HG03521 (cell line): Measurements from ENCODE around the gene FOXO6.

Experiments used
- ATAC-seq: cut with Tn5 transposase; IDR thresholded peaks from one replicate; pipeline ENCODE4 v1.9.1; 2021; ENCODE audit warnings: mild to moderate bottlenecking, moderate library complexity; ENCODE audit not compliant: unreplicated experiment

Gene FOXO6

DNA sequence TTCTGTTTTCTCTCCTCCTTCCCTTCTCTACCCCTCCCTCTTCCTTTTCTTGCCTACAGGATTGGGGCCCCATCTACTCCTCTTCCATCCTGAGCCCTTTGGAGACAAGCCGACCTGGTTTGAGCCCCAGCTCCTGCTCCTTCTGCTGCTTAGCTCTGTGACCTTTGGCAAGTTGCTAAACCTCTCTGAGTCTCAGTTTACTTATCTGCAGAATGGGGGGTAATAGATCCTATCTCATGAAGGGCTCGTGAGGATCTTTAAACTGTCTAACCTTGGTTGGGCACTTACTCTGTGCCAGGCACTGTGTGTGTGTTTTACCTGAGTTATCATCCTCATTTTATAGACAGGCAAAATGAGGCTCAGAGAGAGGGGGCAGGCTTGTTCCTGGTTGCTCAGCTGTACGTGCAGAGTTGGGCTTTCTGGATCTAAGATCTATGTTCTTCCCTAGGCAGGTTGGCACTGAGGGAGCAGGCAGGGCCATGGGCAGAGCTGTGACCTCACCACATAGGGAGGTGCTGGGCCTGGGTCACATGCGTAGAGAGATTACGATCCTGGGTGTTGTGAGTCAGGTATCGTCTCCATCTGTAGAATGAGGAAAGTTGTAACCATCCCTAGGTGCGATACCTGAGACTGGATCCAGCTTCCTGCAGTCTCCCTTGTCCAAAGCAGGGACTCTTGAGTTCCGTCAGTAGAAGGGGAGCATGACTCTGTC, 58.5 kb downstream of the FOXO6 start:
- no peak for ATAC-seq

- no peak for ATAC-seq
Observed at GRCh38 chr1:41420351-41420750, 59.1 kb downstream of the FOXO6 start.

DNA sequence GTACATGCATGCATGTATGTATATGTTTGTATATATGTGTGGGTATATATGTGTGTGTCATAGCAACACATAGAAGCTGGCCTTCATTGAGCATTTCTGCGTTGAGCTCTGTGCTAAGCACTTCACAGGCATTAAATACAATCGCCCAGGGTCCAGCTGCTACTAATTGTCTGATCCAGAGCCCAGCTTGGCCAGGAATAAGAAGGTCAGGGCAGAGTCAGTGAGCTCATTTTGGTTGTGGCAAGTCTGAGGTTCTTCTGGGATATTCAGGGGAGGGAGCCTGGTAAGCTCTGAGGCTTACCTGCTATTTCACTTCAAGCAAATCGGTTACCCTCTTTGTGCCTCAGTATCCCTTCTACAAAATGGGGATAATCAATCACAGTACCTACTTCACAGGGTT, 59.6 kb downstream of the FOXO6 start:
- no peak for ATAC-seq

DNA sequence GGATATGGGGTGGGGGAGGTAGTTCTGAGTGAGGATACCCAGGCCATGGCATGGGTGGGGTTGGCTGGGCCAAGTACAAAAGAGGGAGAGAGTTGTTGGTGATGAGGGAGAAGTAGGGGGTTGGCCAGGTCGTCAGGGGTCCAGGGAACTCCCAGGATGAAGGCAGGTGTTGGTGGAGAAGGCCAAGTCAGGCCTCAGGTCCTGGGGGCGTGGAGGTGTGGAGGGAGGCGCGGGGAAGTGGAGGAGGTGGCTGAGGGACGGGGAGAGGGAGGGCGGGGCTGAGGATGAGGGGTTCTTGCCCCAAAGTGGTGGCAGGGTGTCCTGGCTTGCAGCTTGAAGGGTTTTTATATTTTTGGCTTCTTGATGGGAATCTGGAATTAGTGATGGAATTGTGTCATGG, 61.1 kb downstream of the FOXO6 start:
- no peak for ATAC-seq

DNA sequence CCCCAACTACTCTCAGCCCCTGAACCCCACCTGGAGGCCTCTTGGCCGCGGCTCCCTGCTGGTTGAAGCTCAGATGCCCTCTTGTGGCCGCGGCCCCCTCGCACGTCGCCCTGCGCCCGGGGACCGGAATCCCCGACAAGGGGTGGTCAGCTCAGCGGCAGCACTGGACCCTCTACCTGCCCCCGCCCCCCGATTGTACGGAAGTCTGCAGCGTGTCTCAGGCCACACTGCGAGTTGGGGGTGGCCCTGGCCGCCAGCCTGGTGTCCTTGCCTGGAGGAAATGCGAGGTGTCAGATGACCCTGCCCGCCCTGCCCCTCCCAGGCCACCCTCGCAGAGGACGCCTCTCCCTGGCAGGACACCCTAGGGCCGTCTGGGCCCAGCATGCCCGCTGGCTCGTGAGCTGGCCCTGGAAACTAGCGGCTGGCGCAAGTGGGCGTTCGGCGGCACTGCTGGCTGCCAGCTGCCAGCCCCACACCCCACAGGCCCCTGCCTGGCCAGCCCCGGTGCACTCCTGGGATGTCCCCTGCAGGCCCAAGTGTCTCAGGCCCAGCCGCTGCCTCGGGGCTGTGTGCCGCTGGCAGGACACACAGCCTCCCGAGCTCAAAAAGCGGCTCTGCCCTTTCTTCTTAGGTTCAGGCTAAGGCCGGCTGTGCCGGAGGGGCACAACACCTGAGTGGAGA, 62.4 kb downstream of the FOXO6 start:
- ATAC-seq, result no peak

DNA sequence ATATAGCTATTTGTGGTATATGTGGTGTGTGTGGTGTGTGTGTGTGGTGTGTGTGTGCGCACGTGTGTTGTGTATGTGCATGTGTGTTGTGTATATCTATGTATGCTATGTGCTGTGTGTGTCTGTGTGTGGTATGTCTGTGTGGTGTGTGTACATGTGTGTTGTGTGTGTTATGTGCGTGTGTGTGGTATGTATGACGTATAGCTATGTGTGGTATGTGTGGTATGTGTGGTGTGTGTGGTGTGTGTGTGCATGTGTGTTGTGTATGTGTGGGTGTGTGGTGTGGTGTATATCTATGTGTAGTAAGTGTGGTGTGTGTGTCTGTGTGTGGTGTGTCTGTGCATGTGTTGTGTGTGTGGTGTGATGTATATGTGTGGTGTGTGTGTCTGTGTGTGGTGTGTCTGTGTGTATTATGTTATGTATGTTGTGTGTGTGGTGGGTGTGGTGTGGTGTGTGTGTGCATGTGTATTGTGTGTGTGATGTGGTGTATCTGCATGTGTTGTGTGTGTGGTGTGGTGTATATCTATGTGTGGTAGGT, 63.4 kb downstream of the FOXO6 start:
- ATAC-seq, result no peak

GRCh38 chr1:41425369-41425768, 64.1 kb downstream of the FOXO6 start:
- ATAC-seq, result no peak

- ATAC-seq, result no peak
Observed at GRCh38 chr1:41426201-41426890, 65.1 kb downstream of the FOXO6 start.

GRCh38 chr1:41427122-41427913, 66.1 kb downstream of the FOXO6 start:
- ATAC-seq, result no peak

DNA sequence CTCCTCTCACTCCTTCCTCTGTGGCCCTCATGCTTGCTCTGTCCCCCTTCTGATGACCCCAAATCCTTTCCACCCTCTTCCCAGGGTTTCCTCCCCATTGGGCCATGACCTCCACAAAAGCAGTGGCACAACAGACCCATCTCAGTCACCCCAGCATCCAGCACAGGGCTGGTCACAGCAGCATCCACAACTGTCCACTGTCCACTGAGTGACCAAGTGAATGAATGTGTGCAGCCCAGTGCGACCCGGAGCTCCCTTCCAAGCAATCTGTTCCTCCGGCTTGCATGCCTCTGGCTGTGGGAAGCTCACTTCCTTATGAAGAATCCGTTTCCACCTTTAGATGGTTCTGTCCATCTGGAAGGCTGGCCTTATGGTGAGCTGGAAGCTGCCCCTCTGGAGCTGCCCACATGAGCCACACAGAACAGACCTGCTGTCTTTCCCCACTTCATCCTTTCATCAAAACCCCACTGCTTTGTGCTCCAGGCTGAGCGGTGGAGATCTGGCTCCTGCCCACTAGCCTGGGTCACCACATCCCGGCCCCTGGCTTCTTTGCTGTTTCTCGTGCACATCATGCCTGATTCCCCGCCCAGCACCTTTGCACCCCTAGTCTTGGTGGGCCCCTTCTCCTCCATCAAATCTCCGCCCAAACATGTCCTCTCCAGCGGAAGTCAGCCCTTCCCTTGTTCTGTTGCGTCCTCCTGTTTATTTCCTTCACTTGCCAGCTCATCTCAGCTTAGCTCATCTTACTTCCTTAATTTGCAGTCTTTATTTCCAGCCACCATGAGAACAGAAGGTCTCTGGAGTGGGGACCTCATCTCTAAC, 66.9 kb downstream of the FOXO6 start:
- ATAC-seq, result no peak

- no peak for ATAC-seq
Observed at GRCh38 chr1:41428738-41429640, 67.8 kb downstream of the FOXO6 start.

DNA sequence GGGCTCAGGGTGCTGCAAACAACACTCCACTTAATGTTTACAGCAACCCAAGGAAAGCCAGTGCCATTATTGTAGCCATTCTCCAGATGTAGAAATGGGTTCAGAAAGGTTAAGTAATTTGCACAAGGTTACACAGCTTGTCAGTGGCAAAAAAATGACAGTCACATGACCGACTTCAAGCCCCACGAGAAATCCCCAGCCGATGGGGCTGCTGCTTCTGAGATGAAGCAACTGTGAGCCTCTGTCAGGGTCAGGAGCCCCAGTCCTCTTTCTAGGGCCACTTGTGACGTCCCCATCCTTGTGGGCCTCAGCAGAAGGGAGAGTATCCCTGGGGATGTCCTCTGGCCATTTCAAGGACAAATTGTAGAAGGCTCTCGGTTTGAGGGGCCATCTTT, 68.4 kb downstream of the FOXO6 start:
- ATAC-seq, result no peak

- ATAC-seq, result no peak
Observed at GRCh38 chr1:41430069-41430468, 68.8 kb downstream of the FOXO6 start.

GRCh38 chr1:41430582-41430981, 69.3 kb downstream of the FOXO6 start:
- ATAC-seq, result no peak

GRCh38 chr1:41431490-41432350, 70.5 kb downstream of the FOXO6 start:
- no peak for ATAC-seq
